Activated CD8-positive, alpha-beta memory T cell treated with anti-CD3 and anti-CD28 coated beads for 36 hours (primary cell): ENCODE data around the gene SPOCK1. TPM values are rescaled to one million over a fixed set of nuclear protein-coding genes. Genes with fewer than 3 reads are reported as not detected.

Source experiments
- CTCF ChIA-PET: fragments of 350-600 bp; sonication (Branson Sonifier 250); formaldehyde crosslinking; loops from one replicate; lab custom pipeline; 2021; ENCODE audit warnings: antibody characterized with exemption; lab: Charles Lee
- POLR2A ChIA-PET: fragments of 350-600 bp; sonication (Branson Sonifier 250); formaldehyde crosslinking; loops from one replicate; lab custom pipeline; 2021; ENCODE audit warnings: antibody characterized with exemption; lab: Charles Lee
- total RNA-seq, 2 experiments: library from RNA; stranded (reverse); gene quantifications; one replicate each; pipeline ENCODE4 v1.2.3, GENCODE V29; 2021

The SPOCK1 gene
- total RNA-seq, 2 experiments from 2014 or later: not detected

DNA sequence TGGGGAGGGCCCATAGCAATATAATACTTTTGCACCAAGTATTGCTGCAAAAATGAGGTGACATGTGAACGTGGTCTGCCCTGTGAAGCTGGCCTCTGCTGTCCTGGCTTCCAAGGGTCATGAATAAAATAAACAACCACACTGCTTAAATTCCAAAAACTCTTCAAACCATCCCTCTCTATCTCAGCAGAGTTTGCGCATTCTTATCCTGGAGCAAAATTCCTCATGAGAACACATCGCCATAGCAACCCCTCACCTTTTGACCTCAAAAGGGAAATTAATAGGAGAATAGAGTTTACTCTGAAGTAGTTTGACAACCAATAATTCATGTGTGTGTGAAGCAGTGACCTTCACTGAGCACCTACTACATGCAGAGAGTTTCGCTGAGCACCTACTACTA lies 342.9 kb downstream of the SPOCK1 start:
- ChIA-PET CTCF (no interaction called here), POLR2A (no interaction called here)

DNA sequence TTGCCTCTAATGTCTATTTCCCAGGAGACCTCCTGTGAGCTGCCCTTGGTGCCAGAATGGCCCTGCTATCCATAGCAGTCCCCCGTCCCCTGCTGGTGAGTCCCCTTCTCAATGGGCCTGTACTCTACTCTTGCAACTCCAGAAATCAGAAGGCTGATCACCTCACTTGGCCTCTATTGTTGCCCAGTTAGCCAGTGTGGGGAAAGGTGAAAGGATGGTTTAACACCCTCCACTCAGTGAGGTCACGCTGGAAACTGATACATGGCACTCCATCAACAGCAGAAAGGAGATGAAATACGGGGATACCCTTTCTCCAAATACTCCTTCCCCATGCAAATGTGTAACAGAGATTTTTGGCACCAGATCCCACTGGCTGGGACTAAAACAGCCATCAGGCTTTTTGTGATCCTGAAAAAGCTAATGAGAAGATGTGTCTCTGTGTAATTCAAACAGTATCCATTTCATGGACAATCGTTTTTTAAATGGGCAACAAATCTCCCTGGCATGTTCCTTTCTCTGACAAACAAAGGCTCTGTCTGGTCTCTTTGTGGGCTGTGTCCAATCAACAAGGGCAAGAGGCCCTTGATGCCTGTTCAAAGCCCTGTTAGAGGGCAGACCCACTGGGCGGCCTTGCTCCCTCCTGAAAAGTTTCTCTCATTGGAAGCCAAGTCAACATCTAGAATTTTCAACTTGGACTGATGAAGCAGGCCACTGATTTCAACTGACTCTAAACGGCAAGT lies 343.7 kb downstream of the SPOCK1 start:
- ChIA-PET POLR2A (no interaction called here), CTCF (no interaction called here)

DNA sequence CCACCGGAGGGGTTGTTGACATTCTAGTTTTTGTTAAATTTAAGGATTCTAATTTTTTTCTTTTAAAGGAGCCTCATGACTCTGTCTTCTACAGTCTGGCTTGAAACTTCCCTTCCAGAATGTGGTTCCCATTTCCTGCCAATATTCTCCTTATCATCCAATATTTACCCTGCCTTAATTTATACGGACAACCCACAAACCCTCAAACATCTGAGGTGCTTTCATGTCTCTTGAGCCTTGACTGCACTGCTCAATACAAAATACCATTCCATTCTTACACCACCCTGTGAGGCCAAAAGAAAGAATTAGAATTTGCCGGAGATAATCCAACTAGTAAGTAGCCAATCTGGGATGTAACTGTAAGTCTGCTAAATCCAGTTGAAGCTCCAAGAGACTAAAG lies 346.5 kb downstream of the SPOCK1 start:
- CTCF ChIA-PET: no interaction called here
- POLR2A ChIA-PET: no interaction called here

DNA sequence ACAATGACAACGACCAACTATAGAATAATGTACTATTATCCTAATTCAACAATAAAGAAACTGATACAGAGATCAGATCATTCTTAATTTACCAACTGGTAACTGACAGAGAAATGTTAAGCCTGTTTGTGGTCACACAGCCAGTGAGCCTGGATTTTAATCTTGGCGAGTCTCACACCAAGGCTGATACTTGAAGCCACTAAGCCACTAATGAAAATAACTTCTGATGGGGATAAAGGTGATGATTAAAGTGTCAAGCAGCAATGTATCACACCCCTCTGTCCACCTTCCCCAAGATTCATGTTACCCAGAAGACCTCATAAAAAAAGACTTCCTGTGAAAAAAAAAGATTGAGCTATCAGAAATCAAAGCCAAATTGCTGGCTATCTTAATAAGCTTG lies 350.5 kb downstream of the SPOCK1 start:
- ChIA-PET POLR2A (no interaction called here), CTCF (no interaction called here)

DNA sequence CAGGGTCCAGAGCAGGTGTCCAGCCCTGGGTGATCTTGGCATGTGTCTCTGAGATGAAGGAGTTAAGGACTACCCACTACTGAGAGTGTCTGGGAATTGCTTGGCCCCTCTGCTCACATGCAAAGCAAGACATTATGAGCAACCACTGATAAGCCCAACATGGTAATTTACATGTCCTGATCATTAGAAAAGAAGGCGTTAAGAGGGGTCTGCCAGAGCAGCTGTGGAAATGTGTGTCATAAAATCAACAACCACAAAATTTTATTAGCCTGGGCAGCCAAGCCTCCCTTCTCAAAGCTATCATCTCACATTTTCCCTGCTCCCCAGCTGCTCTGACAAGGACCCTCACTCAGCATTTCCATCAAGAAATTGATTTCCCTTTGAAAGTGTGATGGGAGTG lies 351.0 kb downstream of the SPOCK1 start:
- ChIA-PET POLR2A (no interaction called here), CTCF (no interaction called here)

DNA sequence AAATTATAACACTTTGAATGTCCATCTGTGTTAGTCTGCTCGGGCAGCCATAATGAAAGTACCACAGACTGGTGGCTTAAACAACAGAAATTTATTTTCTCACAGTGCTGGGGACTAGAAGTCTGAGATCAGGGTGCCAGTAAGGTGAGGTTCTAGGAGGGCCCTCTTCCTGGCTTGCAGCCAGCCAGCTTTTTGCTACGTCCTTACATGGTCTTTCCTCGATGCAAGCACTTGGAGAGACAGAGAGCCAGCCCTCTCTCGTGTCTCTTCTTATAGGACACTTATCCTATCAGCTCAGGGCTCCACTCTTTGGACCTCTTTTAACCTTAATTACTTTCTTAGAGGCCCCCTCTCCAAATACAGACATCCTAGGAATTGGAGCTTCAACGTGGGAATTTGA lies 351.8 kb downstream of the SPOCK1 start:
- ChIA-PET POLR2A (no interaction called here), CTCF (no interaction called here)

DNA sequence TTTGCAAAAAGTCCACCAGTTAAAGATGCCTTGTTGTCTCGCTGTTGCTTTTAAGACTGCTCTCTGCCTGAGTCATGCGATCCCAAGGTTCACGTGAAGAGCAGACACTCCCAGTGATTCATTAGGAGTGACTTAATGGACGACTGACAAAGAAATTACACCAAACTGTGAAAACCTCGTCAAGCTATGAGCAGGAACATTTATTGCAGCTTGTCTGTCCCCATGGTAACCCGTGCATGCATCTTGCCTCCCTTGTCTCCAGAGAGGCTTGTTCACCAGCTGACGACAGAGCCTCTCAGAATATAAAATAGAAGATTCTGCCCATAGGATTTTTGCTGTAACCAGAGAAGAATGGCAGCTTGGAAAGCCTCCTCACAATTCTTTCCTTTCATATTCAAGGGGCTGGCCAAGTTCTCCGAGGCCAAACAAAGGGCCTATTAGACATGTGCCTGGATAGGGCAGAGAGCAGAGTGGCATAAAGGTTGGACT lies 352.7 kb downstream of the SPOCK1 start:
- POLR2A ChIA-PET: no interaction called here
- CTCF ChIA-PET: no interaction called here

DNA sequence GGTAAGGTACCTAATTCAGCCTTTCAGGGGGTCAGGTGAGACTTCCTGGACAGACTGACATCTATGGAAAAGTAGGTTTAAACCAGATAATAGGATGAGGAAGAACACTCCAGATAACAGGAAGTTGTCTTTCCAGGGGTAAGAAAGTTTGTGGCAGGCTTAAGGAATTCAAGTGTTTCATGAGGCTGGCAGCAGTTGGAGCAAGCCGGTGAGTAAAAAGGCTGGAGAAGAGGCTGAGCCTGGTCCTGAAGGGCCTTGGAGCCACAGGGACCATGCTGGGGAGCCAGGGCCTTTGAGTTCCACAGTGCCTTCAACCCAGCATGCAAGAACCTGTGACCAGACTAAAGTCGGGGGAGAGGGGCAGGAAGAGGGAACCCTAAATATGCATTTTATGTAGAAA lies 353.4 kb downstream of the SPOCK1 start:
- ChIA-PET CTCF (no interaction called here), POLR2A (no interaction called here)

DNA sequence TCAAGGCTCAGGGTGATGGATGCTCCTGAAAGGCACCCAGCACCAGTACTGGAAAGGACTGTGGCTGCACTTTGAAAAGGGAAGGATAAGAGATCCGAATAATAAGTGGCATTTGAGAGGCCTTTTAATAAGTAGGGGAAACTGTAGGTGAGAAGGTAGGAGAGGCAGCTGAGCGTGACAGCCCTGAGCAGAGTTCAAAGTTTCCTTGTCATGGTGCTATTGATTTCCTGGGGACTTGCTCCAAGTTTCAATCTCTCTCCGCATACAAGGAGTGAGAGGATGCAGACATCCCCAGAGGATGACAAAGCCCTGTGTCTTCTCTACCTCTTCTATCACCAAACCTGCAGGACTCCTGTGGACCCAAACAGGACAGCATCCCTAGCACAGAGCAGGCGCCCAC lies 354.5 kb downstream of the SPOCK1 start:
- CTCF ChIA-PET: no interaction called here
- POLR2A ChIA-PET: no interaction called here

DNA sequence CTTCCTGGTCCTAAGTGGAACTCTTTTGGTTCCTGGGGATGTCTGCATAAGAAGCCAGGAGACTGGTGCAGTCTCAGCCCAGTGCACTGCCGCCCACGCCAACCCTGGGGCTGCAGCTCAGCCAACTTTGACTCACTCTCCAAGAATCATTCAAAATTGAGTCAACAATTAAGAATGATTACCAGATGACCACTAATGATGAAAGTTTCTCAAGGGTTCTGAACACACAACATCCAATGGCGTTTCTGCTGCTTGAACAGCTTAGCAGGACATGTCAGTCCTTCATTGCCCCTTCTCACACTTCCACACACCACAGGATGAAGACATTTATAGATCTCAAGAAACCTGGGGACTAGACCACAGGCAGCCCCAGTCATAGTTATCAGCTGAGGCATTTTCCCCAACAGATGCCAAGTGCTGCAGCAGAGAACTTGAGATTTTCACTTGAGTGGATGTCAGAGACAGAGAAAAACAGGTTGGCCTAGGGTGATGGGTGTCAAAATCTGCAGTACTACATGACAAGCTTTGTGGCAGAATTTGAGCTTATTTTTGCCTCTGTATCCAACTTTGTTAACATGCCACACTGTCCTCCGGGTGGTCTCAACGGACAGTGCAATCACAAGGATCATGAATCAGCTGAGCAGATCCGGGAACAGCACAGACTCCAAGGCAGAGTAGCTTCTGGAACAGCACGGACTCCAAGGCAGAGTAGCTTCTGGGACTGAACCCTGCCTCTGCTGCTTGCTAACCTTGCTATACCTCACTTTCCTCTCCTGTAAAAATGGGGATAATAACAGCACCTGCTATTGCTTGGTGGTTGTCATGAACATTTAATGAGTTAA lies 356.1 kb downstream of the SPOCK1 start:
- ChIA-PET CTCF (no interaction called here), POLR2A (no interaction called here)

DNA sequence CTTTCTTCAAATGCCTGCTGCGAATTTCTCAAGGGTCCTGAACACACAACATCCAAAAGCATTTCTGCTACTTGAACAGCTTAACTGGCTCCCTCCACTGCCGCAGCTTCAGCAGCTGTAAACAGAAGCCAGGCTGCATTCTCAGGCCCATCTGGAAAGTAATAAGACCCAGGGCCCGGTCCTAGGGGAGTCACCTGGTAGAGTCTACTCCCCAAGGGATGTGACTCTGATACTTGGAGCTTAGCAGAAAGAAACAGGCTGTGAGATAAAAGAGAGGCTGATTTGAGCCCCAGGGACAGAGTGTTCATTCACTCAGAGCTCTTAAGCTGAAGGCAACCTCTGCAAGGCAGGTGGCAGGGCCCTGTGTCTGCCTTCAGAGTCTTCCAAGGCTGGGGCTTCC lies 356.8 kb downstream of the SPOCK1 start:
- ChIA-PET CTCF (no interaction called here), POLR2A (no interaction called here)

DNA sequence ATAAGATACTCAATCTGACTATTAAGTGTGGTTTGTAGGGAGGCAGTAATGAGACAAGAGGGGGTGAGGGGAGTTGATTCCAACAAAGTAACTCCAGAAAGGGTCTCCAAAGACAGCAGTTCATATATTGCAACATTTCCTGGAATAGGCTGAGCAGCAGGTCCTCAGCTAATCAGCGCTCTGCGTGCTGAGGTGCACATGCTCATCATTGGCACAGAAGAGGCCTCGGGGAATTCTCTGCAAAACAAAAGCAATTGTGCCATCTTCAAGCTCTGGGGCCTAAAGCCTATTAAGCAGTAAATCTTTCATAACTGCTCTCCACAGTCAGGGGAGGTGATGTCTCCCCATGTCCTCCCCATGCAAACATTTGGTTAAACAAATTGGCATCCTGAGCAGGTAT lies 357.3 kb downstream of the SPOCK1 start:
- ChIA-PET POLR2A (no interaction called here), CTCF (no interaction called here)

DNA sequence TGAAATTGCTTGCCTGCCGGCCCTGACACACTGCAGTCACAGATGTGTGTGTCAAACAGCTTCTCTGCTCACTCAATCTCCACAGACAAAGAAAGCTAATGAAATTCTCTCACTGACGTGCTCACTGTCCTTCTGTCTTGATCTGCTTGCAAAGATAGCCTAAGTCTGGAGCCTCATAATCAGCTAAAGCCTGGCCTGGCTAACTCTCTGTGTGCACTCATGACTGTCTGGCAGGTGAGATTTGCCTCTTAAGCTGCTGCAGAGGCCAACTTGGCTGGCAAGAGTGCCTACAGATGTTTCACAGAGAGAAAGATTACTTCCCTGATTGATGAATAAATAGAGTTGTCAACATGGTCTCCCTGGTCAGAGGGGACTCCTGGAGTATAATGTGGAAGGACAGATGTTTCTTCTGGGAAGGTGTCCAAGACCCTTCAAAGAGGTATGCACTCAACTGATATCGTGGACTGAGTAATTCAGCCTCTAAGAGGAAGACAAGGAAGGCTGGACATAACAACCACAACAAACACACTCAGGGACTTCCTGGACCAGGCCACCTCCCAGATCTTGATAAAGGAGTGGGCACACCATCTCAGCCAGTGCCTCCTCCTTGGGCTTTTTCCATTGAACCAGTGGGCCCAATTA lies 362.0 kb downstream of the SPOCK1 start:
- ChIA-PET POLR2A (no interaction called here), CTCF (no interaction called here)

DNA sequence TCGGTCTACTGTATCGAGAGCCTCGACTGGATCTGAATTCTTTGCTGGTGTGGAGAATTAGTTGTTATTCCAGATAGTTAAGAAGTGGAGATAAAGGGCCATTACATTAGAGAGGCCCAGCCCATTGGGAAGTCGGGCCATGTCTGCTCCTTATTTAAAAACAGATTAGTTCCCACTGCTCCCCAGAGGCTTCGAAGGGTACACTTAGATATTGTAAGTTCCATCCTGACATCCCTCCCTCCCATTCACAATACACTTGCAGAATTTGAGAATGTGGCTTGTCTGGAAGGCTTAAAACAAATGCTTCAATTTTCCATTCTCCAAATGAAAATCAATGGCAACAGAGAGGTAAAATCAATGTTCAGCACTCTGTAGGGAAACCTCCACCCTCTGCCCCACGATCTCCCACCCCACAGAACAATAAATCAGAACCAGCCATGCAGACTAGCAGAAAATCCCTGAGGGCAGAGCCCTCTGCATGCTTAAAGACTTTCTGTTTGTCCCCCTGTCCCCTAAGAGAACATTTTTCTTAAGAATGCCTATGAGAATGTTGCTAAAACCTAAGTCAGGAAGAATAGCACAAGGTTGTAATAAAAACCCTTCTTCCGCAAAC lies 364.1 kb downstream of the SPOCK1 start:
- ChIA-PET POLR2A (no interaction called here), CTCF (no interaction called here)

DNA sequence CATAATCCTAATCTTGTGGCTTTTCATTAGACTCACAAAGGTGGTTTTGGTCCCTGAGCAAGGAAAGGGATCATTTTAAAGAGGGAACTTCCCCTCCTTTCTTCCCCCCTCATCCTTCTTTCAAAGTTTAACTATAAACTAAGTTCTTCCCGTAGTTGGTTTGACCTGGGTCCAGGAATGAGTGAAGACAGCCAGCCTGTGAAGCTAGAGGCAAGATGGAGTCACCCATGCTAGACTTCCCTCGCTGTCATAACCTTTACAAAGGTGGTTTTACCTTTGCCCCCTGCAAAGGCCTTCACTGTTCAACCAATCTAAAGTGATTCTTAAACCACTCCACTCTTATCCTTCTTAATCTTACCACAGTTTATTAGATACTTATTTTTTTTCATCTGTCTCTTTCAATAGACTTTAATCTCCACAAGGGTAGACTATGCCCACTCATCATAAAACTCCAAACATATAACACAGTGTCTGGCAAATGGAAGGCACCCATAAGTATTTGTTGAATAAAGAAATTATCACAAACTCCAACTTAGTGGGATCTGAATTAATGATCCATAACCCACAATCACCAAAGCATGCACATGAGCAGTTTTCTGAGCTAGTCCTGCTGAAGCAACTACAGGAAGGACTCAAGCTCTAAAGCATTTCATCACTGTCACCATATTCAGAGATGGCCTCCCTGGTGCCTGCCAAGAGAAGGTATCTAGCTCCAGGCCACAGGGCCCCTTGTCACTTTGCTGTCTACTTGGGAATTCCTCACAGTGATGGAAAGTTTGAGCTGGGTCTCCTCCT lies 369.0 kb downstream of the SPOCK1 start:
- ChIA-PET POLR2A (no interaction called here), CTCF (no interaction called here)

DNA sequence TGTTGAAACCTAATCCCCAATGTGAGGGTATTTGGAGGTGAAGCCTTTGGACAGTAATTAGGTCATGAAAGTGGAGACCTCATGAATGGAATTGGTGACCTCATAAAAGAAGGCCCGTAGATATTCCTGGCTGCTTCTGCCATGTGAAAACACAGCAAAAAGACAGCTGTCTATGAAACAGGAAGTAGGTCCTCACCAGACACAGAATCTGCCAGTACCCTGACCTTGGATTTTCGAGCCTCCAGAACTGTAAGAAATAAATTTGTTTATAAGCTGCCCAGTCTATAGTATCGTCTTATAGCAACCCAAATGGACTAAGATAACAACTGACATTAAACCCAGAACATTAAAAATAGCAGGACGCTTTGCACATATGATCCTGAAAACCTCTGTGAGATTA lies 371.1 kb downstream of the SPOCK1 start:
- POLR2A ChIA-PET: no interaction called here
- CTCF ChIA-PET: no interaction called here

DNA sequence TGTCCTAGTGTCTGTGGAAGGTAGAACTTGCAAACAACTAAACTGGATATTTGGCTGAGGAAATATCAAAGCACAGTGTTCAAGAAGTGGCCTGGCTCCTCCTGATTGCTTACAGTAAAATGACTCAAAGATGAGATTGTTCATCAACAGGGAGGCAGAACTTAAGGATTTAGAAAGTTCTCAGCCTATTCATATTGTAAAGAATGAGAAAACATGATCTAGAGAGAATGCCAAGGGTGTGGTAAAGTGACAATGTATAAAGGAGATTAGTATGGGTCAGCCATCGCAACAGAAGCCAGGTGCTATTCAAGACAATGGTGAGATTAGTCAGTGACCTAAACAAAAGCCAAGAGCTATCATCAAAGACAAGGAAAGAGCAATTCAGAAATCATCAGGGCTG lies 372.3 kb downstream of the SPOCK1 start:
- POLR2A ChIA-PET: no interaction called here

DNA sequence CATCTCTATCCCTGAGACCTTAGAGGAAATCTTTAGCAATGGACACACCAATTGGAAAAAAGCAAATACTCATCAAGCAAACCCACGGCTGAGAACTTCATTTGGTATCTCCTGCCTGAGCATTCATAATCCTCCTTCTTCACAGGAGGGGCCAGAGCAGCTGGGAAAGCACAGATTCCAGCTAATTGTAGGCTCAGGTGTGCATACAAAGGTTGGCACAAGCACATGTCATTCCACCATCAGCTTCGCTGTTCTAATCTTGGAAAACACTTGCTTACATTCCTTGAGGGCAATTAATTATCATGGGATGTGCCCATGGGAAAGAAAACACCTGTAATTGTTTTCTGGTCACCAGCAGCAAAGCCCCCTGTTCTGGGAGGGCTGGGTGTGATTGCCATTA lies 376.6 kb downstream of the SPOCK1 start:
- CTCF ChIA-PET: interaction anchor here (1.6 kb wide), 1 partner anchor 10 kb away, joined by 3 read pairs; no protein-coding TSS in a partner anchor
- POLR2A ChIA-PET: no interaction called here

More for the DNA sequence above, 372.3 kb downstream of the SPOCK1 start:
- CTCF ChIA-PET: no interaction called here

DNA sequence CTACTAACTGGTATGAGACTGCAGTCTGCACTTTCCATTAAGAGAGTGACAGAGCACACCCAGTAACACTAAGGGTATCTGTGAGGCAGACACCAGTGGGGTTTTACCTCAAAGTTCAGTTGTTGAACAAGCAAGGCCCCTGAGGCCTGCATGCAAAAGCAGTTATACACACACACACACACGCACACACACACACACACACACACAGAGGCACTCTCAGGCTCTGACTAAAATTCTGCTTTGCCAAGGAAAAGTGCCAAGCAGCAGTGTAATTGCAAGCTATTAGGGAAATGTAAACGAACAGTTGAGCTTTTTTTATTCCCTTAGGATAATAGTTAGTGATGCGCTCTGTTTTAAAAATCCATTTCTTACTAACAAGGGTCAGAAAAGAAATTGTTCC lies 377.1 kb downstream of the SPOCK1 start:
- ChIA-PET POLR2A (no interaction called here), CTCF (interaction anchor here (1.6 kb wide), 1 partner anchor 10 kb away, joined by 3 read pairs; no protein-coding TSS in a partner anchor)
